ENCODE measurements around the gene PIK3AP1.

The PIK3AP1 gene

GRCh38 chr10:96568402-96568801 lies 151.9 kb downstream of the PIK3AP1 start:
- 0 out of 2 replicates have a peak, but pooled peaks cover 10% of the 10 kb centered on the region for H4K20me1 ChIP-seq (ENCODE audit: insufficient read depth, low read length)
- H3K4me3 ChIP-seq (ENCODE audit: low read length): no peak overlapping the region
- no peaks in the 10 kb centered on the region; the same call in 1 of the 2 replicates for H3K36me3 ChIP-seq (replicated peaks; ENCODE audit: insufficient read depth, low read length)
- DNase-seq: no peak
- H3K9ac ChIP-seq (ENCODE audit: low read length): no peak overlapping the region
- no peaks in the 10 kb centered on the region for H3K9me2 ChIP-seq (replicated peaks; ENCODE audit: insufficient read depth, low read length)
- no peak overlapping the region for H2AFZ ChIP-seq (ENCODE audit: low read length)
- no peak for TF ChIP-seq EZH2phosphoT487 (IDR thresholded peaks at IDR 0.05; ENCODE audit: low read length)
- no peak for TF ChIP-seq CTCF (IDR thresholded peaks at IDR 0.05; ENCODE audit: low read length)
- TF ChIP-seq EZH2 (optimal IDR thresholded peaks at IDR 0.05; ENCODE audit: low read depth, low read length): no peak
- no peaks in the 10 kb centered on the region for H3K4me1 ChIP-seq (ENCODE audit: low read length)
- peaks cover 76% of the 10 kb centered on the region for H3K79me2 ChIP-seq (ENCODE audit: low read length)
- no peaks in the 10 kb centered on the region for H3K27me3 ChIP-seq (replicated peaks; ENCODE audit: insufficient read depth, low read length)
- H3K9me3 ChIP-seq (replicated peaks; ENCODE audit: insufficient read depth, low read length): no peaks in the 10 kb centered on the region
- H3F3A ChIP-seq (ENCODE audit: insufficient read depth, low read length): no peaks in the 10 kb centered on the region
- H3K4me2 ChIP-seq (ENCODE audit: low read depth, low read length): no peak overlapping the region
- no peak overlapping the region for H3K27ac ChIP-seq (ENCODE audit: low read length)

GRCh38 chr10:96565774-96566173 lies 154.5 kb downstream of the PIK3AP1 start:
- H3K9ac ChIP-seq (ENCODE audit: low read length): no peak overlapping the region
- no peaks in the 10 kb centered on the region for H3K9me3 ChIP-seq (replicated peaks; ENCODE audit: insufficient read depth, low read length)
- H3K27me3 ChIP-seq (replicated peaks; ENCODE audit: insufficient read depth, low read length): no peaks in the 10 kb centered on the region
- H3K4me2 ChIP-seq (ENCODE audit: low read depth, low read length): no peak overlapping the region
- H2AFZ ChIP-seq (ENCODE audit: low read length): no peak overlapping the region
- no peaks in the 10 kb centered on the region; the same call in 1 of the 2 replicates for H3K36me3 ChIP-seq (replicated peaks; ENCODE audit: insufficient read depth, low read length)
- DNase-seq: no peak
- H3K4me1 ChIP-seq (ENCODE audit: low read length): no peaks in the 10 kb centered on the region
- no peaks in the 10 kb centered on the region for H3F3A ChIP-seq (ENCODE audit: insufficient read depth, low read length)
- no peak for TF ChIP-seq CTCF (IDR thresholded peaks at IDR 0.05; ENCODE audit: low read length)
- TF ChIP-seq EZH2 (optimal IDR thresholded peaks at IDR 0.05; ENCODE audit: low read depth, low read length): no peak
- no peak for TF ChIP-seq EZH2phosphoT487 (IDR thresholded peaks at IDR 0.05; ENCODE audit: low read length)
- no peak overlapping the region for H3K4me3 ChIP-seq (ENCODE audit: low read length)
- H3K27ac ChIP-seq (ENCODE audit: low read length): no peak overlapping the region
- H3K79me2 ChIP-seq (ENCODE audit: low read length): peaks cover 53% of the 10 kb centered on the region
- H4K20me1 ChIP-seq (ENCODE audit: insufficient read depth, low read length): 0 out of 2 replicates have a peak, but pooled peaks cover 2% of the 10 kb centered on the region
- H3K9me2 ChIP-seq (replicated peaks; ENCODE audit: insufficient read depth, low read length): no peaks in the 10 kb centered on the region

- Histone ChIP-seq H3K27me3 (replicated peaks; ENCODE audit: insufficient read depth, low read length) (no peaks in the 10 kb centered on the region), H3K4me1 (ENCODE audit: low read length) (no peaks in the 10 kb centered on the region), H3K9me3 (replicated peaks; ENCODE audit: insufficient read depth, low read length) (no peaks in the 10 kb centered on the region), H3K4me2 (ENCODE audit: low read depth, low read length) (no peak overlapping the region), H3K79me2 (ENCODE audit: low read length) (peaks cover 11% of the 10 kb centered on the region), H3K36me3 (replicated peaks; ENCODE audit: insufficient read depth, low read length) (no peaks in the 10 kb centered on the region; the same call in 1 of the 2 replicates), H3K4me3 (ENCODE audit: low read length) (no peak overlapping the region), H3K9me2 (replicated peaks; ENCODE audit: insufficient read depth, low read length) (no peaks in the 10 kb centered on the region), H3K9ac (ENCODE audit: low read length) (no peak overlapping the region), H2AFZ (ENCODE audit: low read length) (no peak overlapping the region), H4K20me1 (ENCODE audit: insufficient read depth, low read length) (0 out of 2 replicates have a peak, but pooled peaks cover 2% of the 10 kb centered on the region), H3F3A (ENCODE audit: insufficient read depth, low read length) (no peaks in the 10 kb centered on the region; the same call in 1 of the 2 replicates), H3K27ac (ENCODE audit: low read length) (no peak overlapping the region)
- TF ChIP-seq CTCF (IDR thresholded peaks at IDR 0.05; ENCODE audit: low read length) (no peak), EZH2phosphoT487 (IDR thresholded peaks at IDR 0.05; ENCODE audit: low read length) (no peak), EZH2 (optimal IDR thresholded peaks at IDR 0.05; ENCODE audit: low read depth, low read length) (no peak)
- no peak for DNase-seq
Observed at GRCh38 chr10:96560966-96561887, 159.1 kb downstream of the PIK3AP1 start.
